D721Med (cell line): ENCODE measurements around the gene IL36G.

ENCODE experiments used
- DNase-seq: peaks from one replicate; pipeline ENCODE4 v3.0.0; 2011; ENCODE audit warnings: low spot score; ENCODE audit not compliant: insufficient read length
- FAIRE-seq: peaks from 2 replicates; lab custom pipeline; 2011; peaks lifted over from hg19 to GRCh38; lab: Jason Lieb, UNC
- CTCF ChIP-seq: IDR thresholded peaks from 2 replicates; pipeline ENCODE4 v1.5.1; 2012; ENCODE audit warnings: mild to moderate bottlenecking, control low read depth; ENCODE audit not compliant: insufficient read depth; ENCODE audit errors: missing control alignments

Gene IL36G

DNA sequence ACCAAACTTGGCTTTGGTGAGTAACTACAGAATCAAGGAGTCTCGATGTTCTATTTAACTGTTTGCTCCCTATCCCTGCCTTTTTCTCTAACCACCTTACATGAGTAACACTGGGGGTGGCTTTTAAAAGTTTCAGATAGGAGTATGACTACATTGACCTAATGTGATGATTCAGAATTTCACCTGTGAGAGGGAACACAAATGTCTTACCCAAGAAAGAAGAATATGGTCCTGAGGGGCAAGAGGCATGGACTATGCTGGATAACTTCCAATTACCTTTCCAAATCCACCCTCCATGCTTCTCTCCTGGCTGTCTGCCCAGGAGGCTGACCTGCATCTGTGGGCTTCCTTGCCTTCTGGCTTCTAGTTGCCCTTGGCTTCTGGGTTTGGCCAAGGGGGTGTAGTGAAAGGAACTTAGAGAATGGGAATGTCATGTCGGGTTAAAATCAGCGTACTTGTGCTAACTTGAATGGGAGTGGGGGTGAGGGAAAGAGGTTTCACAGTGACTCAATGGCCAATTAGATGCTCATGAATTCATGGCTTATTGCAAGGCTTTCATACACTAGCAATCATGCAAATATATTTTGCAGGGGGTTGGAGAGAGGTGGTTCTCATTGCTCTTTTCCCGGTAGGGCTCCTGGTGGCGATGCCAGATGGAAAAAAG lies 5.3 kb upstream of the IL36G start:
- no peak for DNase-seq
- no peak for TF ChIP-seq CTCF
- FAIRE-seq = no peak

- DNase-seq (no peak), FAIRE-seq (no peak)
- TF ChIP-seq CTCF = no peak
Observed at GRCh38 chr2:112973156-112973555, 4.7 kb upstream of the IL36G start.

- no peak for TF ChIP-seq CTCF
- DNase-seq (no peak), FAIRE-seq (no peak)
Observed at GRCh38 chr2:112979731-112980130, 1.9 kb downstream of the IL36G start.

DNA sequence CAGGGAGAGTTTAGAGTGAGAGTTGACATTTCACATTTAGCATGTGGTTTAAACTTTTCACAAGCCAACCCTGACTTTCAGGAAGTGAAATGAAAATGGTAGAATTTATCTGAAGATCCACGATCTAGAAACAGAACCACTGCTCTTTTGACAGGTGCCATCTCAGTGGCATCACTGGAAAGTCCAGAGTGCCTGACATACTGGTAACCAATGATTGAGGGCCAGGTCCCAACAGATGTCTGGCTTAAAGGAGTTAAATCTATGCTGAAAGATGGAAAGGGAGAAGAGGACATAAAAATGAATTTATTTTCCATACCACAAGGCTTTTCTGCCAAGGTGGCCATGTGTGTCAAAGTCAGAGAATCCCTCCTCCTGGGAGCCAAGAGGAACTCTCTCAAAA lies 2.7 kb downstream of the IL36G start:
- DNase-seq = no peak
- FAIRE-seq = no peak
- no peak for TF ChIP-seq CTCF

- DNase-seq = no peak
- no peak for TF ChIP-seq CTCF
- FAIRE-seq = no peak
Observed at GRCh38 chr2:112985090-112985489, 7.3 kb downstream of the IL36G start.

DNA sequence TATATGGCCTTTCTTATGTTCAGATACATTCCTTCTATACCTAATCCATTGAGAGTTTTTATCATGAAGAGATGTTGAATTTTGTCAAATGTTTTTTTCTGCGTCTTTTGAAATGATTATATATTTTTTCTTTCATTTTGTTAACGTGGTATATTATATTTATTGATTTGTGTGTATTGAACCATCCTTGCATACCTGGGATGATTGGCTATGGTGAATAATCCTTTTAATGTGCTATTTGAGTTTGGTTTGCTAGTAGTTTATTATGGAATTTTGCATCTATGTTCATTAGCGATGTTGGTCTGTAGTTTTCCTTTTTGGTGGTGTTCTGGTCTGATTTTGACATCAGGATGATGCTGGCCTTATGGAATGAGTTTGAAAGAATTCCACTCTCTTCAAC lies 11.8 kb downstream of the IL36G start:
- no peak for TF ChIP-seq CTCF
- FAIRE-seq = no peak

DNA sequence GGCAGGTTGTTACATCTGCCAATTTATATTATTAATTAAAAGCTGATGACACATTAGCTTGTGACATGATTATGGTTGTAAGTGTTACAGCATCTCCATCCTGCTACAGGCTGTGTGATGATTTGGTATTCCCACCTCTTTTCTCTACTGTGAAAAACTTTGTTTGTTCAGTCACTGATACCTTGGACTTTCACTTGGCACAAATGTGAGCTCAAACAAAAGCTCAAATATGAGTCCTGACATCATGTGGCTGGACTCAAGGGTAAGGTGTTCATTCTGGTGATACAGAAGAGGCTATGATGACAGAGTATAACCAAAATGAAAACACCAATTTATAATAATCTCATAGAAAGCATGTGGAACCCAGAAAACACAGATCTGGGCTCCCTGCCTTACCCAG lies 16.0 kb downstream of the IL36G start:
- FAIRE-seq = no peak

More for the DNA sequence above, 11.8 kb downstream of the IL36G start:
- no peak for DNase-seq

More for the DNA sequence above, 16.0 kb downstream of the IL36G start:
- TF ChIP-seq CTCF = no peak
- DNase-seq = no peak
